ENCODE measurements around the gene CHST14. TPM values are rescaled to one million over a fixed set of nuclear protein-coding genes. Genes with fewer than 3 reads are reported as not detected.

Gene CHST14
- total RNA-seq, 2 donors from 2014 or later, result 9.1 to 14.7 TPM

DNA sequence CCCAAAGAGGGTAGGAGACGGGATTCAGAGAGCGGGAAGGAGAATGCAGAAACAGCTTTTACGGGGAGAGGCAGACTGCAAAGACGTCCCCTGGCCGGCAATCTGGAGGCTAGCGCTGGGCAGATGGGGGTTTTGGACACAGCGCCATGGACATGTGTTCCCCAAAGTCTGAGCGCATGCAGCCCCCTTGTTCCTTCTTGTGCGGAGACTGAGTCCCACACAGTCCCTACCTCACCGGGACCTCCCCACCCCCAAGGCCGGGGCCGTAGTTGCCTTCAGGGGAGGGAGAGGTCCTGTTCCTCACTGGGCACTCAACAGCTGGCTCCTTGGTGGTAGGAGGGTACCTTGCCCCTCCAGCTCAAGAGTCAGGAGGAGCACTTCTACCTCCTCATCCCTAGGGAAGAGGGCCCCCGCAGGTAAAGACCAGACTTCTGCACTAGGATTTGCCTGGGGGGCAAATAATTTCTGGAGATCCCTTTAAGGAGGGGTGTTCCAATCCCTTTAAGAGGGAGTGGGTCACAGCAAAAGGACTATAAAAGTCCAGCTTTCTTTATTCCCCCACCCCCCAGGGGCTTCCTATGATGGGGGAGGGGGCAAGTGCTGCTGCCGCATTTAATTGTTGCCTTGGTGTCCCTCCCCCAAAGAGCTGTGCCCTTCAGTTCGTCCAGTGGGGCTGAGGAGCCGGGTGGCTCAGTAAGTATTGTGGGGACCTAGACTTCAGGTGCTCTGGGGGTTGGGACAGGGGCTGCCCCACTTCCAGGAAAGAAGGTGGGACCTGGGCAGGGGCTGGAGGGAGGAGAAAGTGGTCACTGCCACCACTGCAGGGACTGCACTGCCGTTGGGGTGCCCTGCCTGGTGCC lies 33.7 kb upstream of the CHST14 start:
- Mint-ChIP-seq H3K4me3 (peak overlapping the region; percentile 54), H3K27ac (no peak overlapping the region), H3K4me1 (ENCODE audit: low read depth in 2 of 2) (peaks cover 11 to 25% of the 10 kb centered on the region in 2 donors), H3K9me3 (no peaks in the 10 kb centered on the region), H3K27me3 (peaks cover 7 to 24% of the 10 kb centered on the region in 2 donors), H3K36me3 (no peaks in the 10 kb centered on the region)
- ATAC-seq (no peak), DNase-seq (ENCODE audit: low spot score) (no peak)

- Mint-ChIP-seq H3K36me3 (no peaks in the 10 kb centered on the region), H3K27me3 (peaks cover 7 to 24% of the 10 kb centered on the region in 2 donors), H3K27ac (no peak overlapping the region), H3K4me1 (ENCODE audit: low read depth in 2 of 2) (peaks cover 18 to 26% of the 10 kb centered on the region in 2 donors), H3K4me3 (peak overlapping the region; percentile 10), H3K9me3 (no peaks in the 10 kb centered on the region)
- DNase-seq (ENCODE audit: low spot score) (no peak), ATAC-seq (no peak)
Observed at GRCh38 chr15:40437752-40438687, 32.8 kb upstream of the CHST14 start.

- Mint-ChIP-seq H3K9me3 (no peaks in the 10 kb centered on the region), H3K27me3 (peaks cover 7 to 24% of the 10 kb centered on the region in 2 donors), H3K4me1 (ENCODE audit: low read depth in 2 of 2) (peaks cover 25 to 33% of the 10 kb centered on the region in 2 donors), H3K4me3 (no peak overlapping the region), H3K27ac (no peak overlapping the region), H3K36me3 (no peaks in the 10 kb centered on the region)
- ATAC-seq (no peak), DNase-seq (ENCODE audit: low spot score) (no peak)
Observed at GRCh38 chr15:40438712-40439111, 32.1 kb upstream of the CHST14 start.

GRCh38 chr15:40439461-40439959 lies 31.3 kb upstream of the CHST14 start:
- Mint-ChIP-seq H3K36me3 (no peaks in the 10 kb centered on the region), H3K9me3 (no peaks in the 10 kb centered on the region), H3K27me3 (peaks cover 7 to 24% of the 10 kb centered on the region in 2 donors), H3K4me1 (ENCODE audit: low read depth in 2 of 2) (peaks cover 33 to 38% of the 10 kb centered on the region in 2 donors), H3K4me3 (peak overlapping the region; percentile 95), H3K27ac (peak overlapping the region; percentile 71 to 86)
- ATAC-seq (no peak), DNase-seq (ENCODE audit: low spot score) (no peak)

DNA sequence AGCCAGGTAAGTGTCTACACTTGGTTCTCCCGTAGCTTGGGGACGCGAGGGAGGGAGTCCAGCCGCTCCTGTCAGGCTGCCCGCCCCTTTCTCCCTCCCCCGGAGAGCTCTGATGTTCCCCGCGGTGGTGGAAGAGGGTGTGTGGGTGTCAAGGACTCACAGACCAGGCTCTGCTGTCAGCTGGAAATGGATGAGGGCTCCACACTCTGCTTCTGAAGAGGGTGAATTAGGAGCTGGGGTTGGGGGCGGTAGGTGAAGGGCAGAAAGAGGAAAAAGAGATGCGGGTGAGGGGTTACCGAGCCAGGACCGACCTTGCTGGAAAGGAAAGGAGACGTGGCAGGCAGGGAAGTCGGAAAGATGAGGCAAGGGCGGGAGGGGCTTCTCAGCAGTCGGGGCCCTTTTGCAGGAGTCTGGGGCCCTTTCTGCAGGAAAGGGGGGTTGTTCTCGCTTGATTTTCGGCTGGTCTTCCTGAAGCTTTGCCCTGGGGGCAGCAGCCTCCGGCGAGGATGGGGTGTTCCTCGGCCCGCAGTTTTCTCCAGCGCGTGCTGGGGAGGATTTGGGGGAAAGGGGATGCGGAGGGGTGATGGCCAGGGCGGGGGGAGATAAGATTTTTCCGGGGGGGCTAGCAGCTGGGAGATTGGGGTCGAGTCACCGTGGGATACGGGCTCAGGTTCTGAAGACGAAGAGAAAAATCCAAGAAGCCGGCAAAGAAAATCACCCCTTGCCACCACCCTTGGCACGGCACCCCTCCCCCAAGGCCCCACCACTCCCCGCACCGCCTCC lies 30.6 kb upstream of the CHST14 start:
- H3K27ac Mint-ChIP-seq, result peak overlapping the region; percentile 71 to 86
- ATAC-seq (no peak), DNase-seq (ENCODE audit: low spot score) (no peak)
- H3K27me3 Mint-ChIP-seq, result peaks cover 7 to 24% of the 10 kb centered on the region in 2 donors
- peak overlapping the region; percentile 95 for H3K4me3 Mint-ChIP-seq
- no peaks in the 10 kb centered on the region for H3K36me3 Mint-ChIP-seq
- peaks cover 40 to 44% of the 10 kb centered on the region in 2 donors for H3K4me1 Mint-ChIP-seq (ENCODE audit: low read depth in 2 of 2)
- H3K9me3 Mint-ChIP-seq, result no peaks in the 10 kb centered on the region

DNA sequence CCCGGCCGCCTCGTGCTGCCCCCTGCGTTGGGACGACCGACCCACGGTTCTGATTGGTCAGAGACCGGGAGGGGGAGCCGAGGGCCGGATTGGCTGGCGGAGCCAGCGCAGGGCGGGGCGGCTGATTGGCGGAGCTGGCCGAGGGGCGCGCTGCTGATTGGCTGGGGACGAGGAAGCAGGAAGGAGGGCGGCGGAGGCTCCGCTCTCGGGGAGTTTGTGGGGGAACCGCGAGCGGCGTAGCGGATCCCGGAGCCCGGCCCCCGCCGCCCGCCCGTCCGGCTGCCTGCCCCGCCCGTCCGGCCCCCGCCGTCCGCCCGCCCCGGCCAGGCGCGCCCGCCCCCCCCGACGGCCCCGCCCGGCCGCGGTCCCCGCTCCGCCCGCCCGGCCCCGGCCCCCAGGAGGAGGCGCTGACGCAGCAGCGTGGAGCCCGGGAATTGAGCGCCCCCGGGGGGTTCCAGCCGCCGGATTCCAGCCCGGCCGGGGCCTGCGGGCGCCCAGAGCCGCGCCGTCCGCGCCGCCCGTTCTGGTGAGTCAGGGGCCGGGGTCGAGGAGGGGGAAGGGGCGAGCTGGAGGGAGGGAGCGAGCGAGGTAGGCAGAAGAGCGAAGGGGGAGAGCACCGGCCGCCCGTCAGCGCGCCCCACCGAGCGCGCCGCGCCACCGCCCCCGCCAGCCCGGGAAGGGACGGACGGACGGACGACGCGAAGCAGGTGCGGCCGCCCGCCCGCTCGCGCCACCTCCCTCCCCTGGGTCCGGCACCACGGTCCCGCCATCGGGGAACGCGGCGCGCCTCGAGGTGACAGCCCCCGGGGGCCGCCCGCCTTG lies 29.8 kb upstream of the CHST14 start, which contains the start of gene BAHD1:
BAHD1 (plus strand) TSS at position 211 of the 822 bp plus-strand sequence. CDS start 17,512 bp downstream, outside the sequence.
- Mint-ChIP-seq H3K36me3 (no peaks in the 10 kb centered on the region), H3K4me3 (peak within 1 kb of the TSS; percentile 95), H3K27me3 (peaks cover under 1 to 20% of the 10 kb centered on the region in 2 donors), H3K4me1 (ENCODE audit: low read depth in 2 of 2) (peaks cover 42 to 47% of the 10 kb centered on the region in 2 donors), H3K9me3 (no peaks in the 10 kb centered on the region), H3K27ac (peak within 1 kb of the TSS; percentile 71 to 86)
- DNase-seq (ENCODE audit: low spot score) (peak; percentile 98), ATAC-seq (peak; percentile 95 to 96)

GRCh38 chr15:40441565-40442531 lies 28.9 kb upstream of the CHST14 start:
- peak overlapping the region; percentile 80 for H3K4me3 Mint-ChIP-seq
- DNase-seq (ENCODE audit: low spot score), result no peak
- no peak for ATAC-seq
- H3K27me3 Mint-ChIP-seq, result peaks cover 0 to 16% of the 10 kb centered on the region in 2 donors
- H3K4me1 Mint-ChIP-seq (ENCODE audit: low read depth in 2 of 2), result peaks cover 42 to 43% of the 10 kb centered on the region in 2 donors
- no peaks in the 10 kb centered on the region for H3K36me3 Mint-ChIP-seq
- H3K9me3 Mint-ChIP-seq, result no peaks in the 10 kb centered on the region
- peak overlapping the region; percentile 43 to 71 for H3K27ac Mint-ChIP-seq

DNA sequence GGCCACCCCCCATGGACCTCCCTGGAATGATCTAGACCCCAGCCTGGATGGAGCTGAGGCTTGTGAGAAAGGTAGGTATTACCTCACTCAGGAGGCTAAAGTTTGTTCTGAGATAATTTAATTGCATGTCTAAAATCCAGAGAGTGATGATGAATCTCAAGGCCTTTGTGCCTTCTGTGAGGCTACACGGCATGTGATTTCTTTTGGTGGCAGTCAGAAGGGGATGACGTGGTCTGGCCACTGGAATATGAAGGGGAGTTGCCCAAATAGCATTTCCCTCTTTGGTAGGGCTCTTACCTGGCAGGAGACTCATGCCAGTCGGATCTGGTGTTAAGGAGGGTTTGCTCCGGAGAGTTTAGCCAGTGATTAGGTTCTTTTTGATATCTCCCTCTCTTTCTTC lies 27.5 kb upstream of the CHST14 start:
- DNase-seq (ENCODE audit: low spot score) (no peak), ATAC-seq (no peak)
- Mint-ChIP-seq H3K27ac (peak overlapping the region; percentile 45 to 71), H3K9me3 (no peaks in the 10 kb centered on the region), H3K36me3 (no peaks in the 10 kb centered on the region), H3K4me3 (peak overlapping the region; percentile 80), H3K4me1 (ENCODE audit: low read depth in 2 of 2) (peaks cover 37 to 42% of the 10 kb centered on the region in 2 donors), H3K27me3 (peaks cover 0 to 8% of the 10 kb centered on the region in 2 donors)

- peak overlapping the region; percentile 38 for H3K4me3 Mint-ChIP-seq
- H3K36me3 Mint-ChIP-seq, result no peaks in the 10 kb centered on the region
- no peak overlapping the region for H3K27ac Mint-ChIP-seq
- DNase-seq (ENCODE audit: low spot score) (no peak), ATAC-seq (no peak)
- peaks cover 37 to 42% of the 10 kb centered on the region in 2 donors for H3K4me1 Mint-ChIP-seq (ENCODE audit: low read depth in 2 of 2)
- peaks cover 0 to 3% of the 10 kb centered on the region in 2 donors for H3K27me3 Mint-ChIP-seq
- H3K9me3 Mint-ChIP-seq, result no peaks in the 10 kb centered on the region
Observed at GRCh38 chr15:40443846-40444245, 26.9 kb upstream of the CHST14 start.

GRCh38 chr15:40444736-40445135 lies 26.0 kb upstream of the CHST14 start:
- DNase-seq (ENCODE audit: low spot score), result no peak
- Mint-ChIP-seq H3K9me3 (no peaks in the 10 kb centered on the region), H3K27ac (no peak overlapping the region), H3K4me3 (no peak overlapping the region), H3K4me1 (ENCODE audit: low read depth in 2 of 2) (peaks cover 41 to 42% of the 10 kb centered on the region in 2 donors), H3K36me3 (no peaks in the 10 kb centered on the region), H3K27me3 (peaks cover 0 to 2% of the 10 kb centered on the region in 2 donors)
- no peak for ATAC-seq

GRCh38 chr15:40445421-40445922 lies 25.3 kb upstream of the CHST14 start:
- Mint-ChIP-seq H3K9me3 (no peaks in the 10 kb centered on the region), H3K36me3 (no peaks in the 10 kb centered on the region), H3K4me3 (no peak overlapping the region), H3K27me3 (no peaks in the 10 kb centered on the region), H3K4me1 (ENCODE audit: low read depth in 2 of 2) (peaks cover 42 to 44% of the 10 kb centered on the region in 2 donors), H3K27ac (no peak overlapping the region)
- ATAC-seq, result no peak
- DNase-seq (ENCODE audit: low spot score), result no peak
